GM18498 (cell line): ENCODE results near the gene MAP2.

ENCODE experiments used
- ATAC-seq: cut with Tn5 transposase; IDR thresholded peaks from one replicate; pipeline ENCODE4 v1.9.1; 2021; ENCODE audit warnings: mild to moderate bottlenecking, moderate library complexity; ENCODE audit not compliant: unreplicated experiment

MAP2 gene

DNA sequence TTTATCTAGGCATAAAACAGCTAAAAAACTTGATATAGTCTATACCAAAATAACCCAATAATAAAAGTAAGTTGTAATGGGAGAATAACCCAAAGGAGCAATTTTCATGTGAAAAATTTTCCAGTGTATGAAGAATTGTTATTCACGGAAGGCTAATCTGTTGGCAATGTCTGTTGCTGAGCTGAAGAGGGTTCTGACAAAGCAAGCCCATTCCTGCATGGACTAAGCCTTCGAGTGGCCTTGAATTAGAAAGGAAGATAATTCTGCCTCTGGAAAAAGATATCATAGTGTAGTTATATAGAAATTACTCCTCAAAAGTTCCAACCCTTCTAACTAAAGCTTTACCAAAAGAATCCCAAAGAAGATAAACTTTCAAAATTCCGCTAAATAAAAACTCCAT, 101.5 kb downstream of the MAP2 start:
- ATAC-seq: no peak

DNA sequence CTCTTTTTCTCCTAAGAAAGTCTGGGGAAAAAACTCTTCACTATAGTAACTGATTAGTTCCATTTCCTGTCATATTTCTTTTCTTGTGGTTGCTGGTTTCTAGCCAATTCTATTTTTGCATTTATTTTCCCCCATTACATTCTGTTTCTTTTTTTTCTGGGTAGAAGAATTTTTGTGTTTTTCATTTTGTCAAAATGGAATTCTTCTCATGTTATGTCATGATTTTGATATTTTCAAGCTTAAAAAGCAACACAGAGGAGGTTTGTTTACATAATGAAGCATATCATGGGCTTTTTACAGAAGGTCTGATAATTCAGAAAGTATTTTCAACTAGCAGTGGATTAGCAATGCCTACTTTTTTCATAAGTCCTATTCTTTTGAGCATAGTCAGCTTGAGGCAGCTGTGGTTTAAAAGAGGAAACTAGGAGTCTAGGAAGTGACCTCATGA, 102.0 kb downstream of the MAP2 start:
- peak; percentile 26 for ATAC-seq

DNA sequence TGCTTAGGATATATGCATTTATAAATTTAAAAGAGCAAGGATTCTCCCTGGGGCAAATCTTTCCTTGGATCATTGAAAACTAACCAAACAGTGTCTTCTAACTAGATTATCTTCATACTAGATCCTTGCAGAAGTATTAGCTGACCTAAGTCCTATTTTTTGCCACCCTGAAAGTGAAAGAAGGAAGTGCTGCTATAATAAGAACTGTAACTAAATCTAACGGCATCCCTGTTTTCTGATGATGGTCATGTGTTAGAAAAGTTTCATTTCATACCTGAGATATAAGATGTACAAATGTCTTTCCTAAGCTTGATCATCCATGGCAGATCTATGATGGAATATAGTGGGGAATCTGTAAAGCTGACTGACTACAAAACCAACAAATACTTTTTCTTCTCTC, 102.7 kb downstream of the MAP2 start:
- ATAC-seq: no peak

DNA sequence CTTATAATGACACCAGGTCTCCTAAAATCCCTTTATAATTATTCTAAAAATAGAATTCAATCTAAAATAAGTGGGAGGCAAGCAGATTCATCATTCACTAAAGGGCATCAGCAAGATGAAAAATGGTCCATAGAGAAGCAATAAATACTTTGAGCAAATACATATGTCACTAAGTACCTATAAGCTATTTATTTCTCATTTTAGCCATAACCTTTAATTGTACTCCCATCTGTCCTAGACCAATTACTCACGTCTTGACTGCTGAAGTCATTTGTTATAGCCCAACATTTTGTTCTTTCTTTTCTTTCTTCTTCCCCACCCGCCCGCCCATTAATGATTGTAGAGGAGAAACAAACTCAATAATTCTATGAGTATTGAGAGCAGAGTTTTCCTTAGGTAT, 105.7 kb downstream of the MAP2 start:
- no peak for ATAC-seq

DNA sequence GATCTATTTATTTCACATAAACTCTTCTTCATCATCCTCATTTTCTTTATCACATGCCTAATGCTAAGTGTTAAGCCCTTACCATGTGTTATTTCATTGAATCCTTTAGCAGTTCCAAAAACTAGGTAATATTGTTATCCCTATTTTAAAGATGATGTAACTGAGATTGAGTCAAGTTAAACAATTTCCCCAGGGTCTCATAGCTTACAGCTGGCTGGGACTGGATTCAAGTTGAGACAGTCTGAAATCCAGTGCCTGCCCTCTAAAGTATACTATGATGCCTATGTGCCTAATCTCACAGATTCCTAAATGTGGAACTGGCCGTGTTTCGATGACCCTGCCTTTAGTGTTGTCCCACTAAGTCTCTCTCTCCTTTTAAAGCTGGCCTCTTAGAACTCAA, 108.5 kb downstream of the MAP2 start:
- ATAC-seq: no peak

DNA sequence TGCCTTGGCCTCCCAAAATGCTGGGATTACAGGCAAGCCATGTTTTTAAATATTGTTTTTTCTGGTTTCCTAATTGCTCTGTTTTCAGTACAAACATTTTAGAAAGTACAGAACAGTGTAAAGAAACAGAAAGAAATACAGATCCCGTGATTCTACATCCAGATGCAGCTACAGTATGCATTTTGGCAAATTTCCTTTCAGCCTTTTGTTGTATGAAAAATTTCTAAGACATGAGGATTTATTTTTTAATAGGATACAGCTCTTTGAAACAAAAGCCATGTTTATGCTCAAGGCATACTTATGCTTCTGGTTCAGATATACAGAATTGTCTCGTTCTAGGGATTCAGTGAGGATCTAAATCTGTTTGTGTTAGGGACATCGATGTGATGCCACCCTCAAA, 109.5 kb downstream of the MAP2 start:
- no peak for ATAC-seq

DNA sequence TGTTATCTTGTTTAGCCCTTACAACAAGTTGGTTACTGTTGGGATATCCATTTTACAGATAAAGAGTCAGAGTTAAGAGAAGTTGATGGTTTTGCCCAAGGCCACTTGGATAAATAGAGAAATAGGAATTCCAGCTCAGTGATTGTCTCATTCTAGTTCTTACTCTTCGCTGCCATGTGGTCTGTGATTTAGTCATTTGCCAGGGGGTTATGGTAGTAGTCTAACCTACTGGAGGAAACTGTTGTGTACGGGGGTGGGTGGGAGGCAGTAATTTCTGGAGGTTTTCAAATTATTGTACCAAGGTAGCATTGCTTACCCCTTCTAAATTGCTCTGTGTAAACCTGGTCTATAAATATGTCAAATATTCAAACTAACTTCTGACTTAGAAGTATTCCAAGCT, 110.4 kb downstream of the MAP2 start:
- no peak for ATAC-seq

DNA sequence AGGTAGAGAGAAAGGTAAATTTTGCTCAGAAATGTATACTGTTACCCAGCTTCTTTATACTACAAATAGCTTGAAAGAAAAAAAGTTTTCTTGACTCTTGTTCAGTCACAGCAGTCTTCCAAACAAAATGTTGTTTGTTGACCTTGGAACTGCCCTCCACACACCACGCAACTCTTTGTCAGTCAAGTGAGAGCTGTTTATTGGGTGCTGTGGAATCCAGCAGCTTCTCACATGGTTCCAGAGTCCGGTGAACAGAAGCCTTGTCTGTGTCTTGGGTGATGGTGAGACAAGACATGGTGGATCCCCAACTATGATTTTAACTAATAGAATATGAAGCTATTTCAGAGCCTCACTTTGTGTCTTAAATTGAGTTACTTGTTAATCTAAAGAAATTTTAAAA, 112.5 kb downstream of the MAP2 start:
- no peak for ATAC-seq

DNA sequence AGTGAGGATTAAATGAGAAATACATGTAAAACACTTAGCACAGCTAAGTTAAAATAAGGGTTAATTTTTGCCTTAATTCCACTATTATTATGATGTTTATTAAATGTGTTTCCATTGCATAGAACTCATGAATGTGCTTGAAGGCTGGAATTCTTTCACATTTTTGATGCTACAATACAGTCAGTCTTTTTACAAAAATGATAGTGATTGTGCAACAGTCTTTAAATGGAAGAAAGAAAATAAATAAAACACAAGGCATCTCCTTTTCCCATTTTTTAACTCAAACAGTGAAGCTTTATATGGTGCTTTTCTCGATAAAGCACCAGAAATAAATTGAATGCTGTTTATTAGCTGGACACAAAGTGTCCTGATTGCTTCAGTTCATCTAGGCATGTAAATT, 123.9 kb downstream of the MAP2 start:
- no peak for ATAC-seq

DNA sequence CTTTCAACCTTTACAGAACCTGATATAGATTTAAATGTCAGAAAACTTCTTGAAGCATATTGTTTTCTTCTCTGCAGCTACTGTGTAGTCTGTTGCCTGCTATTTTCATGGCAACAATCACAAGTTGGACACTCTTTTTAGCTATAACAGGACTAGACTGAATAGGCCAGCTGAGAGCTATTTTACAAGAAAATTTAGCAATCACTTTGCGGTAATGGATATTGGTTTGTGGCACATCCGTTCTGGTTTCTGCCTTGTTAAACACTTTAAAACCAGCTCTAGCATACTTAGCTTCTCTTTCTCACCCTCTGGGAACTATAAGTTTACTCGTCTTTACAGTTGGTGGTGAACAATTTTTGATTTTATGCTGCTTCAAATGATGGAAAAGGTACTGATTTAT, 125.7 kb downstream of the MAP2 start:
- ATAC-seq: no peak

DNA sequence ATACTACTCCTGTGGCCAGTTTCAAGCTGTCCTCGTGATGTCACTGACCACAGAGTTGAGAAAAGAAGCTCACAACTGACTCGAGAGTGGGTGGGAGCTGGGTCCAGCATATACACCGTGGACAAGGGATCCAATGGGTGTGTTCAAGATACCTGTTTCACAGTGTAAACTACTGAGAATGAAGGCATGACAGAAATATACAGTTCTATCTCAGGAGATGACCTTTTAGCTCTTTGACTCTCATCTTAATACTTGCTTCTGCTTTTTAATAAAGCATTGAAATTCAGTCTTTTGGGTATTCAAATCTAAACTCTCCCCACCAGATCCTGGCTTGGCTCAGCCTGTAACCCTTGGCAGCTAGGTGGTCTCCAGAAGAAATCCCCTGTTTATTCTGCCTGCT, 130.1 kb downstream of the MAP2 start:
- no peak for ATAC-seq

DNA sequence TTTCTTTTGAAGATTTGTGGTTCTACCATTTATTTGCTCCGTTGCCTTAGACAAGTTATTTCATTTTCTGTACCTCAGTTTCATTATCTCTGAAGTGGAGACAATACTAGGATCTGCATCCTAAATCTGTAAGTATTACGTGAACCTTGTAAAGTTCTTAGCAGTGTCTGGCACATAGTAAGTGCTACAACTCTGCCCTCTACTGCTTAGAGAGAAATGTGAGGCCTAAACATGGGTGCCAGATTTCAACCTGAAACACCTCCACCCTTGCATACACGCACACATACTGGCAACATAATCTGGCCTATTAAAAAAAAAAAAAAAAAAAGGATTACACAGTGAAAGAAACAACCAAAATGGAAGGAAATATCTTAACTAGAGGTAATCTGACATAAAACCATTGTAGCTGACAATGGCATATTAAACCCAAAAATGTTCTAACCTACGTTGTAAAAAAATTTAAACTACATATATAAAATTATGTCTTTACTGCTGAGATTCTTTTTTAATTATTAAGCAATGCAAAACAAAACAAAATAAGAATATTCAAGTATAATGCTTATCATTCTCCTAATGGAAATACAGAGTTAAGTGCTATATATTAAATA, 132.6 kb downstream of the MAP2 start:
- no peak for ATAC-seq

DNA sequence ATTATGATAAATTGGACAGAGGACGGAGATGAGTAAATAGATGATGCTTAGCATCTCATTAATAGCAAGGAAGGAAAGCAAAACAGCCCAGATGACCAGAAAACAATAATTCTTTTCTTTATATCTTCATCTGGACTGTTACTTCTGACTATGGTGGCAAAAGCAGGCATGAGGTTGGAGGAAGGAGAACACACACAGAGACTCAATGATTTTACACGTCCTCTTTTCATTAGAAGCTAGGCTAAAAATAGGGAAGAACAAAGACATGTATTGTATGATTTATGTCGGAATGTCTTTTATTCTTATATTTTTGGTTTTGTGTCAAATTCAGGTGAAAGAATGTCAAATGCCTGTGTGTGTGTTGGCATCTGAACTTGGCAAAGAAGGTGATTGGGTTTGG, 137.1 kb downstream of the MAP2 start:
- ATAC-seq: no peak

DNA sequence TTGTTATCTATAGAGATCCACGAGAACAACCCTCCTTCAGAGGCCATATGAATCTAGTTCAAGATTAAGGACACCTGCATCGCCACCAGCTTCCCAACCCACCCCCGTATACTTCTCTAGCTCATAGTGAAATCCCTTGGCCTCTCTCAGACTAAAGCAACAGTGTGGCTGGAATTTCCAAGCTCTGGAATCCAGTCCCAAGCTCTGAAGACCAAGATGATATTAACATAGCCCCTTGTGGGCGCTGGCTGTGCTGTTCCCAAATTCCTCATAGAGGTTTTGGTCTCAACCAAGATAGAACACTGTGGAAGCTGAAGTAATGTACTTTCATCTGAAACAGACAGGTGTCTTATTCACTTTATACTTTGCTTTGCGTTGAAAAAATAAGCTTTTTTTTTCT, 139.6 kb downstream of the MAP2 start:
- no peak for ATAC-seq

DNA sequence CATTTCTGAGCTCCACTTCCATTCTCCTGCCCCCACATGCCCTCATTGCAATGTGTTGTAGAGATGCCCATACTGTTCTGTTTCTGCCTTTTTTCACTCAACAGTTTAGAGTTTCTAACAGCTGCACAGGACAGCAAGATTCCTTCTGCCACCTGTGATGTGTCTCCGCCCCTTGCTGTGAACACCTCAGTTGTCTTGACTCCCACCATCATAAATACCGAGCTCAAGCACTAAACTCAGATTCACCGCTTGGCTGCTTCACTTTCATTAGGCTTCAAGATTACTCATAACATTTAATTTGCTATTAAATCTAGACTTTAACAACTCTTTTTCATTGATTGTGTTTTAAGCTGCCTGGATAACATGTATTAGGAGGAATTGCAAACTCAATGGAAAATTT, 141.0 kb downstream of the MAP2 start:
- ATAC-seq: no peak

DNA sequence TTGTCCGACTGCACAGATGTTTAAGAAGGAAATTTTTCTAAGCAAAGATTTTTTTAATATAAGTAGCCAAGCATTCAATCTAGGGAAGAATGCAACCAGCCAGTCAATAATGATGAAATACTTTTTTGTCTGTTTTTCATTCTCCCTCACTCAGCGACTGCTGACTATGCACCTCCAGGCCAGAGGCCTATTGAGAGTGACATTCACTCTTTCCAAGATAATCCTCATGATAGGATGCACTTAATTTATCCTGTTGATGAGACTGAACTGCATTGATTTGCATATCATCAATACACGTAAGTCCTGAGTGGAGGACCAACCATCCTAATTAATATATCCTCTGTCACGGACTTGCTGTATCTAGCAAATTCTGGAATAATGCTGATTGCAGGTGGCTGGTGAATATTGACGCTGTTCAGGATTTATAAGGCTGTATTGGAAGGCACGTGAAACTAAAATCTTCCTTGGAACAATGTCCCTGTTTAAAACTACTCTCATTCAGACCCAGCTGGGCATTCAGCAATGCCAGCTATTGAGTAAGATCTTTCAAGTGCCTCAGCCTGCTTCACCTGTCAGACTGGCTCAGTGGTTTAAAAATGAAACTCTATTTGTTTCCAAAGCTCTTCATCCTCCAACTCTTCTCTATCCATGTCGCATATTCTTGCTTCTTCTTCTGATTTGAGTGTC, 142.2 kb downstream of the MAP2 start:
- no peak for ATAC-seq

DNA sequence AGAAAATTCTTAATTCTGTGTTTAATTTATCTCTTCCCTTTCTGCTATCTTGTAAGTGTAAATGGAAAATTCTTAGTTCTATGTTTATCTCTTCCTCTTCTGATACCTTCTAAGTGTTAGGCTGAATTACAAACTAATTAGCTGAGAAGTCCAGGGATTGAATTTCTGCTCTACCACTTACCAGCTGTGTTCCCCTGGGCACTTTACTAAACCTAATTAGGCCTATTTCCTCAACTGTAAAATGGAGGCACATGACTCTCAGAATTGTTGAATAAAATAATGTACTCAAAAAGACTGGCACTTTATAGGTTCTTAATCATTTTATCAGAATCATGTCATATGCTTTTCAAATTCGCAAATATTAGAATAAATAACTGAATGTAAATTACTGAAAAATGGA, 146.3 kb downstream of the MAP2 start:
- ATAC-seq: no peak

DNA sequence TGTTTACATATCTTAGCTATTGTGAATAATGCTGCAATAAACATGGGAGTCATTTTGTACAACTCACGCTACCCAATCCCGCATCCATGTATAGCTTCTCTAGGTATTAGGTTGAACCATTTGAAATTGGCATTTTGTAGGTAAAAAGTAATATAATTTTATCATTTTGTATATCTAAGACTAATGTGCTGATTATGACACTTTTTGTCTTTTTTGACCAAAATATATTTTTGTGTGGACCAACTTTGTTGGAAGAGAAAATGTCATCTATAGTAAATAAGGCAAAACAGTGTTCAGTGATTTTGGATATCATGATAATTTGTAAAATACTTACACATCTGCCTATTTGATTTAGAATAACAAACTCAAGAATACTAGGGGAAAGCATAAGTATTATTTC, 150.7 kb downstream of the MAP2 start:
- ATAC-seq: no peak

DNA sequence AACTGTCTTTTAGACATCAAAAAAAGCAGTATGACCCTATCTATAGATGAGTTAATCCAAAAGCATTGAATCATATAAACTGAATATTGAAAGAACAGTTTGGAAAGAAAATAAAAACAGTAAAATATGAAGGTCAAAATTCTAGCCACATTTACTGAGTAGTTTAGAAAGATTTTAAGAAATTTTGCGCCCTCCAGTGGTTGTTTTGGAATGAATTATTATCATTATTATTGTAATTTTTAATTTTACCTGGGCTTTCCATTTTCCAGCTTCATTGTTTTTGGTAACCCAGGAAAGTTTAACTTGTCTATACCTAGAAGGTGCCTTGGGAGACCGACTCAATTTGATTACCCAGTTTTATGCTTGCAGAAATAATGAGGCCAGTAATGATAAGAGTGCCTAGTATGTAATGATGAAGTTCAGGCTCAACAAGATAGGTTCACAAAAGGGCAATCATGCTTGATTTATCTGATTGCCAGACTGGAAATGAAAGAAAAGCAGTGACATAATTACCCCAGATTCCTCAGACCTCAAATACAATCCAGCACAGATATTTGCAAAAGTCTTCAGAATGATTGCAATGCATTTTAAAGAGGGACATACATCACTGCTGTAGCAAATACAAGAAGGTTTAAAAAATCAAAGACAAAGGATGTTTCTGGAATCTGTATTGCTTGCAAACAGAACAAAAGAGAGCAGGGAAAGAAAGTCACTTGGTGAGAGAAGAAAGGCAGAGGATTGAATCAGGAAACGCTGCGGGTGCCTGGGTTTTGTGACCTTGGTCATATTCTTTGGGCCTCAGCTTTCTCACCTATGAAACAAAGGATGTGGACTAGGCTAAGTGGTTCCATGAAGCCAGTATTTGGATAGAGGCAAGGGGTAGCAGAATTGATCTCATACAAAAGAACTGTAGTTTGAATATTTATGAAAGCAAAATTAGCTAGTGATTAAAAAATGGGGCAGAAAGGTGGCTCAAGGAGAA, 153.8 kb downstream of the MAP2 start:
- no peak for ATAC-seq

DNA sequence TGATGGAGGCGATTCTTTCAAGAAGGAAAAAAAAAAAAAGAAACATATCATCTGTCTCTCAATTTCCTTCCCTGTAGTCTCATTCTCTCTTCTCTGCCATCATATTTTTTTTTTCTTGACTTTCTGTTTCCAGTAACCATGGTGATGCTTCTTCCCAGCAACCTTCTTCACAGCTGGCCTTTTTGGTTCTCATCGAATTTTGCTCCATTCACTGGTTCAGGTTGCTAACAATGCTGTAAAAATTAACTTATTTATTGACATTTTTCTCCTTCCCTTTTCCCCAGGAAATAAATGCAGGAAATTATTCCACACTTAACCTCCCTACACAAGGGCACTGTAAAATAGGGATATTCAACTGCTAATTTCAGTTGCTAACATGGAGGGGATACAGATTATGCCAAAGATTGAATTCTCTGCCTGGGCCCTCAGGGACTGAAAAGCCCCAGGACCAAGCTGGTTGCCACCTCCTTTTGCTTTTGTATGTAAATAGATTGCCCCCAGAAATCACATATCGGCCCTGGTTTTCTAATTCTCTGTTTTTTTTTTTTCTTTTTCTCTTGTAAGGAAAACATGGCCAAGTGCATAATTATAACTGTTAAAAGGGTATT, 154.7 kb downstream of the MAP2 start:
- ATAC-seq: no peak

DNA sequence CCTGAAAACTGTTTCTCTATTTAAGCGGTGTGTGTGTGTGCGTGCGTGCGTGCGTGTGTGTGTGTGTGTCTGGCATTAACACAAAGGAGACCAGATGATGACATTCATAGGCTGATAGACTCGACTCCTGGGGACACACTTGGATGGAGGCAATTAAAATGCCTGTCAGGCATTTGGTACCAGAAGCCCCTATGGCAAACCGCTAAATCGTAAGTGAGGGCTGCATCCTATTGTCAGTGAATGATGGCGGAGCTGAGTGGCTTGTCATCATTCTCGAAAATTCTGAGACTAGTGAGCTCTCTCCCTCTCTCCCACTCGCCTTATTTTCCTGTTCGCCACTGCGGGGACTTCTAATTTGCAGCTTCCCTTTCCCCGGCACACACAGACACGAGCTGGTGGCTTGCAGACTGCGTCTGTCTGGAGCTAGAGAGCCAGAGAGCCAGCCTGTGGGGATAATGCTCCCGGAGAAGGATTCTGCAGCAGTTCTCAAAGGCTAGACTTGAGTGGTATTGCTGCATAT, 155.4 kb downstream of the MAP2 start:
- ATAC-seq: no peak
